Panc1 (cell line): ENCODE measurements around the gene DDX42.

Source experiments
- CTCF ChIP-seq: fragments of 450-650 bp; IDR thresholded peaks from 2 replicates; pipeline ENCODE4 v1.5.1; 2017; ENCODE audit warnings: mild to moderate bottlenecking
- POLR2AphosphoS5 ChIP-seq: IDR thresholded peaks from 2 replicates; pipeline ENCODE4 v1.6.1; 2012; ENCODE audit warnings: mild to moderate bottlenecking, low read depth, low read length, moderate library complexity
- REST ChIP-seq, 2 experiments: IDR thresholded peaks; 2 replicates each; pipeline ENCODE4 v1.6.1; 2011 to 2012; ENCODE audit warnings: low read depth in 2 of 2, control low read depth in 1 of 2, low read length in 1 of 2, mild to moderate bottlenecking in 1 of 2, moderate library complexity in 1 of 2; ENCODE audit not compliant: insufficient read depth in 1 of 2
- SIN3A ChIP-seq: IDR thresholded peaks from 2 replicates; pipeline ENCODE4 v1.6.1; 2012; ENCODE audit warnings: low read depth, mild to moderate bottlenecking, low read length, moderate library complexity, borderline replicate concordance; ENCODE audit not compliant: insufficient read depth
- TCF7L2 ChIP-seq: IDR thresholded peaks from 2 replicates; pipeline ENCODE4 v1.6.1; 2011; ENCODE audit warnings: mild to moderate bottlenecking, low read depth, low read length, inconsistent platforms

GRCh38 chr17:63840591-63841349 lies 66.8 kb downstream of the DDX42 start:
- TF ChIP-seq CTCF (no peak), POLR2AphosphoS5 (no peak), REST (IDR thresholded peaks at IDR 0.05; ENCODE audit: insufficient read depth in 1 of 2, low read depth in 2 of 2, low read length in 1 of 2) (no peak), SIN3A (no peak), TCF7L2 (no peak)
